NCI-H2081 treated with DMSO at 0.1 percent for 48 hours (cell line): ENCODE measurements around the gene ERCC5.

Experiments
- DNase-seq: peaks from one replicate; lab custom pipeline; 2025; lab: John Stamatoyannopoulos, UW

ERCC5 gene

GRCh38 chr13:102892503-102892902 lies 46.7 kb downstream of the ERCC5 start:
- DNase-seq = no peak

GRCh38 chr13:102897371-102898138 lies 51.7 kb downstream of the ERCC5 start:
- DNase-seq = no peak

- DNase-seq = no peak
Observed at GRCh38 chr13:102900193-102900608, 54.4 kb downstream of the ERCC5 start.

- DNase-seq = no peak
Observed at GRCh38 chr13:102901056-102901455, 55.2 kb downstream of the ERCC5 start.

- DNase-seq = no peak
Observed at GRCh38 chr13:102901615-102902305, 55.9 kb downstream of the ERCC5 start.

- DNase-seq = no peak
Observed at GRCh38 chr13:102902789-102903347, 57.0 kb downstream of the ERCC5 start.

- no peak for DNase-seq
Observed at GRCh38 chr13:102903659-102904407, 58.0 kb downstream of the ERCC5 start.

- DNase-seq = no peak
Observed at GRCh38 chr13:102904408-102904862, 58.6 kb downstream of the ERCC5 start.

- DNase-seq = no peak
Observed at GRCh38 chr13:102905905-102906771, 60.3 kb downstream of the ERCC5 start.

- DNase-seq = no peak
Observed at GRCh38 chr13:102907016-102907756, 61.4 kb downstream of the ERCC5 start.

GRCh38 chr13:102907886-102908515 lies 62.2 kb downstream of the ERCC5 start:
- DNase-seq = no peak

GRCh38 chr13:102909971-102910370 lies 64.1 kb downstream of the ERCC5 start:
- no peak for DNase-seq

- no peak for DNase-seq
Observed at GRCh38 chr13:102911336-102911735, 65.5 kb downstream of the ERCC5 start.

GRCh38 chr13:102912599-102912998 lies 66.8 kb downstream of the ERCC5 start:
- no peak for DNase-seq

- DNase-seq = no peak
Observed at GRCh38 chr13:102913914-102914313, 68.1 kb downstream of the ERCC5 start.

GRCh38 chr13:102914339-102914930 lies 68.6 kb downstream of the ERCC5 start:
- no peak for DNase-seq

- DNase-seq = no peak
Observed at GRCh38 chr13:102915393-102915930, 69.6 kb downstream of the ERCC5 start.

GRCh38 chr13:102917019-102917418 lies 71.2 kb downstream of the ERCC5 start:
- no peak for DNase-seq

- no peak for DNase-seq
Observed at GRCh38 chr13:102922184-102922583, 76.4 kb downstream of the ERCC5 start.
